Measurements from ENCODE around the gene ELK3.

The ELK3 gene

GRCh38 chr12:96234591-96235483, 40.7 kb downstream of the ELK3 start:
- DNase-seq (ENCODE audit: low read depth, low spot score), result no peak

GRCh38 chr12:96235484-96235826, 41.3 kb downstream of the ELK3 start:
- DNase-seq (ENCODE audit: low read depth, low spot score), result no peak

GRCh38 chr12:96236221-96236822, 42.1 kb downstream of the ELK3 start:
- DNase-seq (ENCODE audit: low read depth, low spot score), result no peak

- no peak for DNase-seq (ENCODE audit: low read depth, low spot score)
Observed at GRCh38 chr12:96237035-96237434, 42.9 kb downstream of the ELK3 start.

GRCh38 chr12:96237465-96238077, 43.4 kb downstream of the ELK3 start:
- no peak for DNase-seq (ENCODE audit: low read depth, low spot score)

- no peak for DNase-seq (ENCODE audit: low read depth, low spot score)
Observed at GRCh38 chr12:96238336-96239047, 44.3 kb downstream of the ELK3 start.

- no peak for DNase-seq (ENCODE audit: low read depth, low spot score)
Observed at GRCh38 chr12:96239711-96240635, 45.8 kb downstream of the ELK3 start.

- DNase-seq (ENCODE audit: low read depth, low spot score), result no peak
Observed at GRCh38 chr12:96240656-96241055, 46.5 kb downstream of the ELK3 start.

- no peak for DNase-seq (ENCODE audit: low read depth, low spot score)
Observed at GRCh38 chr12:96241431-96241830, 47.3 kb downstream of the ELK3 start.

- DNase-seq (ENCODE audit: low read depth, low spot score), result peak; percentile 51
Observed at GRCh38 chr12:96241846-96242256, 47.7 kb downstream of the ELK3 start.

GRCh38 chr12:96242597-96242996, 48.4 kb downstream of the ELK3 start:
- DNase-seq (ENCODE audit: low read depth, low spot score), result no peak

- no peak for DNase-seq (ENCODE audit: low read depth, low spot score)
Observed at GRCh38 chr12:96244826-96245225, 50.7 kb downstream of the ELK3 start.

- no peak for DNase-seq (ENCODE audit: low read depth, low spot score)
Observed at GRCh38 chr12:96246926-96247505, 52.8 kb downstream of the ELK3 start.

GRCh38 chr12:96247563-96247962, 53.4 kb downstream of the ELK3 start:
- DNase-seq (ENCODE audit: low read depth, low spot score), result no peak

- DNase-seq (ENCODE audit: low read depth, low spot score), result no peak
Observed at GRCh38 chr12:96248136-96248931, 54.2 kb downstream of the ELK3 start.

- DNase-seq (ENCODE audit: low read depth, low spot score), result no peak
Observed at GRCh38 chr12:96249196-96250118, 55.3 kb downstream of the ELK3 start.

- DNase-seq (ENCODE audit: low read depth, low spot score), result no peak
Observed at GRCh38 chr12:96250119-96250685, 56.0 kb downstream of the ELK3 start.

GRCh38 chr12:96255077-96255476, 60.9 kb downstream of the ELK3 start:
- no peak for DNase-seq (ENCODE audit: low read depth, low spot score)
